ENCODE results near the gene GCAT.

DNA sequence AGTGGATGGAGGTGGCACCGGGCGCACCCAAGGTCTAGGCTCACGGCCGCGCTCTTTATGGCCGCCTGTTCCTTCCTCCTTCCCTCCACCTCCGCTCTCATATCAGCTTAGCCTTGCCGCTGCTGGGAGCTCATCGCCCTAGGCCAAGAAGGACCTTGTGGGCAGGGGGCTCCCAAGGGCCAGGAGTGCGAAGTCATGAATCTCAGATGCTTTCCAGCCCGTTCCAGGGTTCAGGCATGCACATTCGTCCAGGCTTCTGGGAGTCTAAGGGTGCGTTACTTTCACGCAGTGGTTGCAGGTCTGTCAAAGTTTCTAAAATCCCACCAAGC, 11.3 kb downstream of the GCAT start:
- TF ChIP-seq, protein P1, sequence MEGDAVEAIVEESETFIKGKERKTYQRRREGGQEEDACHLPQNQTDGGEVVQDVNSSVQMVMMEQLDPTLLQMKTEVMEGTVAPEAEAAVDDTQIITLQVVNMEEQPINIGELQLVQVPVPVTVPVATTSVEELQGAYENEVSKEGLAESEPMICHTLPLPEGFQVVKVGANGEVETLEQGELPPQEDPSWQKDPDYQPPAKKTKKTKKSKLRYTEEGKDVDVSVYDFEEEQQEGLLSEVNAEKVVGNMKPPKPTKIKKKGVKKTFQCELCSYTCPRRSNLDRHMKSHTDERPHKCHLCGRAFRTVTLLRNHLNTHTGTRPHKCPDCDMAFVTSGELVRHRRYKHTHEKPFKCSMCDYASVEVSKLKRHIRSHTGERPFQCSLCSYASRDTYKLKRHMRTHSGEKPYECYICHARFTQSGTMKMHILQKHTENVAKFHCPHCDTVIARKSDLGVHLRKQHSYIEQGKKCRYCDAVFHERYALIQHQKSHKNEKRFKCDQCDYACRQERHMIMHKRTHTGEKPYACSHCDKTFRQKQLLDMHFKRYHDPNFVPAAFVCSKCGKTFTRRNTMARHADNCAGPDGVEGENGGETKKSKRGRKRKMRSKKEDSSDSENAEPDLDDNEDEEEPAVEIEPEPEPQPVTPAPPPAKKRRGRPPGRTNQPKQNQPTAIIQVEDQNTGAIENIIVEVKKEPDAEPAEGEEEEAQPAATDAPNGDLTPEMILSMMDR (IDR thresholded peaks at IDR 0.05) = no peak
- no peak for TF ChIP-seq POLR2A (IDR thresholded peaks at IDR 0.05)
